Endothelial cell of umbilical vein (primary cell): Measurements from ENCODE around the gene COA3. TPM values are rescaled to one million over a fixed set of nuclear protein-coding genes. Genes with fewer than 3 reads are reported as not detected.

Source experiments
- BruUV-seq: library from RNA; stranded (reverse); fragments of 400-500 nt; replicated peaks from 2 replicates; lab custom pipeline; 2021; lab: Mats Ljungman, UMichigan
- CTCF ChIA-PET: fragments of 300-600, 350-600 bp; sonication (Branson Sonifier 250); formaldehyde crosslinking; loops from one replicate; lab custom pipeline; 2021; ENCODE audit warnings: antibody characterized with exemption, inconsistent platforms; lab: Charles Lee
- POLR2A ChIA-PET: fragments of 300-600, 350-600 bp; sonication (Branson Sonifier 250); formaldehyde crosslinking; loops from one replicate; lab custom pipeline; 2021; ENCODE audit warnings: antibody characterized with exemption, inconsistent platforms; lab: Charles Lee
- DNase-seq: peaks from one replicate; pipeline ENCODE4 v3.0.0-alpha.2; 2011; ENCODE audit warnings: low read depth, low spot score
- FAIRE-seq: peaks from 2 replicates; lab custom pipeline; 2011; peaks lifted over from hg19 to GRCh38; lab: Jason Lieb, UNC
- H2AFZ ChIP-seq: 2 replicates; pipeline ENCODE4 v1.6.0; 2012; ENCODE audit warnings: low read depth, low read length, control low read depth, inconsistent platforms
- H3K27ac ChIP-seq: 2 replicates; pipeline ENCODE4 v1.5.1; 2011; ENCODE audit warnings: low read depth, mild to moderate bottlenecking, control low read depth, low read length, moderate library complexity; ENCODE audit not compliant: insufficient read depth
- H3K27me3 ChIP-seq, 2 experiments: 2 replicates each; pipeline versions ENCODE4 v1.6.0 to v1.6.1; 2011; ENCODE audit warnings: low read length in 2 of 2, mixed read lengths in 1 of 2; ENCODE audit not compliant: control insufficient read depth in 2 of 2, insufficient read depth in 2 of 2
- H3K36me3 ChIP-seq, 2 experiments: 2 replicates in 1 of 2; 3 replicates in 1 of 2; pipeline ENCODE4 v1.5.1; 2011; ENCODE audit warnings: low read length in 2 of 2, mild to moderate bottlenecking in 1 of 2, moderate library complexity in 1 of 2; ENCODE audit not compliant: control insufficient read depth in 2 of 2, insufficient read depth in 2 of 2; ENCODE audit errors: extremely low read depth in 1 of 2
- H3K4me1 ChIP-seq: 3 replicates; pipeline ENCODE4 v1.5.1; 2011; ENCODE audit warnings: mild to moderate bottlenecking, low read length; ENCODE audit not compliant: control insufficient read depth, insufficient read depth; ENCODE audit errors: extremely low read depth
- H3K4me2 ChIP-seq: 2 replicates; pipeline ENCODE4 v1.6.1; 2011; ENCODE audit warnings: low read length, control low read depth, mixed read lengths; ENCODE audit not compliant: insufficient read depth
- H3K4me3 ChIP-seq, 3 experiments: fragments of 200-600 bp in 1 of 3; sonication (generic), shearing (Covaris generic) in 1 of 3; replicated peaks in 1 of 3; 2 replicates each; pipeline ENCODE4 v1.5.1; 2011 to 2016; ENCODE audit warnings: control low read depth in 3 of 3, low read length in 3 of 3, mild to moderate bottlenecking in 2 of 3, inconsistent platforms in 1 of 3, low read depth in 1 of 3, moderate library complexity in 1 of 3; ENCODE audit not compliant: insufficient read depth in 1 of 3
- H3K79me2 ChIP-seq: 2 replicates; pipeline ENCODE4 v1.6.0; 2012; ENCODE audit warnings: low read length, inconsistent platforms; ENCODE audit not compliant: control insufficient read depth, insufficient read depth
- H3K9ac ChIP-seq: replicated peaks from 2 replicates; pipeline ENCODE3; 2011; ENCODE audit warnings: low read length, control low read depth; ENCODE audit not compliant: insufficient read depth; ENCODE audit errors: extremely low read depth
- H3K9me1 ChIP-seq: replicated peaks from 3 replicates; pipeline ENCODE4 v1.6.0; 2011; ENCODE audit warnings: mild to moderate bottlenecking, low read length; ENCODE audit not compliant: control insufficient read depth, insufficient read depth; ENCODE audit errors: extremely low read depth
- H3K9me3 ChIP-seq: replicated peaks from 2 replicates; pipeline ENCODE4 v1.5.1; 2012; ENCODE audit warnings: low read length, inconsistent platforms; ENCODE audit not compliant: control insufficient read depth, insufficient read depth
- H4K20me1 ChIP-seq: replicated peaks from 2 replicates; pipeline ENCODE3; 2011; ENCODE audit warnings: mild to moderate bottlenecking, low read length; ENCODE audit not compliant: control insufficient read depth, insufficient read depth; ENCODE audit errors: extremely low read depth
- CTCF ChIP-seq, 2 donors: IDR thresholded peaks; 1 replicate in 1 of 2; 2 replicates in 1 of 2; pipeline ENCODE4 v1.5.1; 2011; ENCODE audit warnings: low read length in 2 of 2, mild to moderate bottlenecking in 2 of 2, moderate library complexity in 2 of 2, control low read depth in 1 of 2, inconsistent platforms in 1 of 2, low read depth in 1 of 2; ENCODE audit not compliant: insufficient read depth in 1 of 2; ENCODE audit errors: extremely low read depth in 1 of 2
- EZH2 ChIP-seq: IDR thresholded peaks from 2 replicates; pipeline ENCODE4 v1.6.1; 2012; ENCODE audit warnings: borderline replicate concordance, low read depth, mild to moderate bottlenecking, moderate library complexity, low read length, inconsistent platforms; ENCODE audit not compliant: severe bottlenecking
- FOS ChIP-seq: IDR thresholded peaks from 2 replicates; pipeline ENCODE4 v1.6.1; 2011; ENCODE audit warnings: mild to moderate bottlenecking, low read length, moderate library complexity, borderline replicate concordance; ENCODE audit not compliant: insufficient read depth
- GATA2 ChIP-seq: IDR thresholded peaks from 2 replicates; pipeline ENCODE4 v1.7.0; 2011; ENCODE audit warnings: low read depth, mild to moderate bottlenecking, moderate library complexity, mixed read lengths, low read length; ENCODE audit not compliant: insufficient read length, insufficient read depth
- JUN ChIP-seq: IDR thresholded peaks from 2 replicates; pipeline ENCODE4 v1.6.1; 2011; ENCODE audit warnings: borderline replicate concordance, low read depth; ENCODE audit not compliant: insufficient read length, insufficient read depth
- MAX ChIP-seq: IDR thresholded peaks from 2 replicates; pipeline ENCODE4 v1.6.1; 2011; ENCODE audit not compliant: insufficient read depth, insufficient read length
- MYC ChIP-seq: IDR thresholded peaks from one replicate; pipeline ENCODE4 v1.6.1; 2011; ENCODE audit warnings: mild to moderate bottlenecking, low read depth, low read length
- POLR2A ChIP-seq: IDR thresholded peaks from 2 replicates; pipeline ENCODE4 v1.6.1; 2012; ENCODE audit warnings: low read depth, mild to moderate bottlenecking, control low read depth, low read length
- POLR2AphosphoS5 ChIP-seq: IDR thresholded peaks from 2 replicates; pipeline ENCODE4 v1.6.1; 2012; ENCODE audit warnings: low read depth, mild to moderate bottlenecking, control low read depth, low read length, moderate library complexity; ENCODE audit not compliant: insufficient read depth
- dilution Hi-C: fragments of 300-500 bp; cut with MboI; formaldehyde crosslinking; loops from one replicate; pipeline ENCODE4 v1.15.0; 2019; ENCODE audit warnings: low sequenced_read_pairs; ENCODE audit not compliant: extremely low pct_ligation_motif_present
- intact Hi-C: fragments of 100-400 bp; cut with micrococcal nuclease; formaldehyde crosslinking; loops from one replicate; pipeline ENCODE4 v1.10.0; 2022
- polyA plus RNA-seq, 4 experiments: library from polyadenylated mRNA; depleted of rRNA in 3 of 4; stranded (reverse) in 3 of 4; unstranded in 1 of 4; fragments of >200 nt; gene quantifications; 2 replicates each; pipeline versions ENCODE4 v1.2.1 to v1.2.3, GENCODE V29; 2011 to 2012; ENCODE audit warnings: missing spikeins in 1 of 4
- total RNA-seq: library from RNA; stranded (reverse); gene quantifications from 2 replicates; pipeline ENCODE4 v1.2.3, GENCODE V29; 2021

COA3 gene
- total and polyA plus RNA-seq, 2 donors (not counting 3 experiments of a cell fraction or from before 2014, with no cell fraction given), result 56.6 to 126 TPM

- H2AFZ ChIP-seq, result no peak overlapping the region
- peaks cover 0 to 7% of the 10 kb centered on the region in 2 experiments for H3K36me3 ChIP-seq
- H3K27ac ChIP-seq, result peak overlapping the region; percentile 73
- POLR2A ChIA-PET, result interaction anchor here (1.4 to 1.5 kb wide), 2 partner anchors 11 kb away, joined by 4 to 6 read pairs; no protein-coding TSS in a partner anchor
- H3K9ac ChIP-seq, result peak overlapping the region; percentile 67
- no peaks in the 10 kb centered on the region for H3K27me3 ChIP-seq
- no peaks in the 10 kb centered on the region for H3K9me3 ChIP-seq
- intact Hi-C loops, result loop anchor here (1.0 to 2.0 kb wide), 2 partner anchors 24 to 53 kb away; partner anchors contain the start of genes CNTD1 and COA3
- no TSS peak for BruUV-seq
- dilution Hi-C loops, result no loop called here
- no peaks in the 10 kb centered on the region for H4K20me1 ChIP-seq
- H3K9me1 ChIP-seq, result no peaks in the 10 kb centered on the region
- H3K4me3 ChIP-seq, result peak overlapping the region; percentile 15 to 71 (median 68)
- CTCF ChIA-PET, result interaction anchor here (0.8 to 4.8 kb wide), 11 partner anchors 8 to 196 kb away, joined by 3 to 53 read pairs (median 5); partner anchors contain the start of genes BECN1, CNTD1, COA3 and PSMC3IP
- DNase-seq (no peak), FAIRE-seq (peak; percentile 80)
- H3K79me2 ChIP-seq, result no peaks in the 10 kb centered on the region
- peak overlapping the region; percentile 25 for H3K4me2 ChIP-seq
- TF ChIP-seq POLR2A (no peak), POLR2AphosphoS5 (no peak), JUN (peak; percentile 25), FOS (peak; percentile 74), GATA2 (no peak), CTCF (IDR thresholded peaks at IDR 0.05; ENCODE audit: extremely low read depth in 1 of 2, insufficient read depth in 1 of 2, low read depth in 1 of 2, low read length in 2 of 2) (no peak), MYC (no peak), MAX (no peak), EZH2 (no peak)
- H3K4me1 ChIP-seq, result peaks cover 26% of the 10 kb centered on the region
These were observed 24.3 kb downstream of the COA3 start for GRCh38 chr17:42774066-42774745.
